Hematopoietic multipotent progenitor cell treated with erythropoietin and hydrocortisone succinate and interleukin-3 and kit ligand, for 8 days (in vitro differentiated cells): ENCODE results near the gene ITPKA.

Experiments
- DNase-seq: peaks from one replicate; pipeline ENCODE4 v3.0.0-alpha.2; 2015

The ITPKA gene

GRCh38 chr15:41491889-41492288 is 1.8 kb upstream of the ITPKA start:
- no peak for DNase-seq

GRCh38 chr15:41492597-41493204 is 973 bp upstream of the ITPKA start:
- no peak for DNase-seq

GRCh38 chr15:41493902-41494189 is 172 bp downstream of the ITPKA start:
- DNase-seq = no peak

GRCh38 chr15:41494190-41494921 is 682 bp downstream of the ITPKA start:
- DNase-seq = no peak

GRCh38 chr15:41494922-41495735 is 1.5 kb downstream of the ITPKA start:
- DNase-seq = no peak

- no peak for DNase-seq
These were observed 2.3 kb downstream of the ITPKA start for GRCh38 chr15:41495736-41496599.

- no peak for DNase-seq
These were observed 5.0 kb downstream of the ITPKA start for GRCh38 chr15:41498657-41499056.

GRCh38 chr15:41499109-41499851 is 5.6 kb downstream of the ITPKA start:
- DNase-seq = no peak

GRCh38 chr15:41501191-41501917 is 7.7 kb downstream of the ITPKA start:
- no peak for DNase-seq

- no peak for DNase-seq
These were observed 8.5 kb downstream of the ITPKA start for GRCh38 chr15:41501931-41502794.

GRCh38 chr15:41502795-41503668 is 9.4 kb downstream of the ITPKA start:
- peak; percentile 17 for DNase-seq

GRCh38 chr15:41503669-41504010 is 10.0 kb downstream of the ITPKA start:
- DNase-seq = no peak

- no peak for DNase-seq
These were observed 11.2 kb downstream of the ITPKA start for GRCh38 chr15:41504751-41505492.

- no peak for DNase-seq
These were observed 12.1 kb downstream of the ITPKA start for GRCh38 chr15:41505776-41506175.

- DNase-seq = no peak
These were observed 13.2 kb downstream of the ITPKA start for GRCh38 chr15:41506796-41507341.

- no peak for DNase-seq
These were observed 14.2 kb downstream of the ITPKA start for GRCh38 chr15:41507820-41508290.

- no peak for DNase-seq
These were observed 17.1 kb downstream of the ITPKA start for GRCh38 chr15:41510728-41511127.

GRCh38 chr15:41511331-41511898 is 17.7 kb downstream of the ITPKA start:
- DNase-seq = no peak
